Superior temporal gyrus (tissue), 1 donor: ENCODE results near the gene UMAD1.
"Not testable (repeated sequence)": the region's sequence is repeated elsewhere in the genome, so short reads cannot be mapped to it uniquely, and the experiment has no call there.

ENCODE experiments used
- DNase-seq: peaks from one replicate; pipeline ENCODE4 v3.0.0-alpha.2; 2016; ENCODE audit errors: extremely low spot score

The UMAD1 gene

GRCh38 chr7:7795630-7796121 is 155.1 kb downstream of the UMAD1 start:
- no peak for DNase-seq

DNA sequence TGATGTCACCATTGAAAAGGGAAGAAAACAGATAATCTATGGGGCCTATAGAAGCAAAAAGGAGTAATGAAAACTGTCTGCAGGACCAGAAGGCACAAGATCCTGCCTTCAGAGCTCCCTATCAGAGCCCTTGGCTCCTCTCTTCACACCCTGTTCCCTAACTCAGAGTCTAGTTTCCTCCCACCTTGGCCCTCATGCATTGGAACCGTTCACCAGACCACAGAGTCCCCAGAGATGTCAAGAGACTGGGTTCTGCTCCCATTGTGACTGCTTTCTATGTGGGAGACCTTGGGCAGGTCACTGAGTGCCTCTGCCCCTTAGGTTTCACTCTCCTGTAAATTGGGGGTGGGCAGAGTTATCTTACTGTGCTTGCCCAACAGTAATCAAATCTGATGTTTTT is 158.0 kb downstream of the UMAD1 start:
- no peak for DNase-seq

GRCh38 chr7:7799138-7799537 is 158.6 kb downstream of the UMAD1 start:
- no peak for DNase-seq

DNA sequence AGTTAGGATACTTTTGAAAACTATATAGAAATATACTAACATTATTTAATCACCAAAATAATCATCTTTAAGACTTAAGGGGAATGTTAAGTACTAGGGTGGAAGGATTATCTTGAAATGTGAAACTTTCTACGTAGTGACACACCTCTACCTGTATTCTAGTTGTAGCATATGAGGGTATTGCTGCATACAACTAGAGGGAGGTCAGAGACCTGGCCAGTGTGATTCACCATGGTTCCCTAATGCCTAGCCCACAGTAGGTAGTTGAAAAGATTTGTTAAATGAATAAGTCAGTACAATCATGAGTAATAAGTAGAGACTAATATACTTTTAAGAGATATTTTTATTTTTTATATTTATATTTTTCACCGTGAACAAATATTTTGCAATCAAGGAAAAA is 162.0 kb downstream of the UMAD1 start:
- DNase-seq: no peak

DNA sequence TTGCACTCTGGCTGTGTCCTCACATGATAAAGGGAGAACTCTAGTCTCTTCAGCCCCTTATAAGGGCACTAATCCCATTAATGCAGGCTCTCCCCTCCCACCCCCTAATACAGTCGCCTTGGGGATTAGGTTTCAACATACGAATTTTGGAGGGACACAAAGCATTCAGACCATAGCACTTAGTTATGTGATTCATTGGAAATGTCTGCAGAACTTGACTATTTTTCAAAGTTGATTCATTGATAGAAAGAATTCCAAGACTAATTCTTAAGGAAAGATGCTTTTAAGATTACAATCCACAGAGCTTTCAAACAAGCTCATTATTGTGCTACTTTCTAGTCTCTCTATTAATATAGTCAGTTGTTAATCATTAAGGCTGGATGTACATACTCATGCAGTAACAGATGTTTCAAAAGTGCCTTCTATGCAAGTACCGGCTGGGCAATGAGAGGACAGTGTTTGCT is 163.2 kb downstream of the UMAD1 start:
- DNase-seq: no peak

DNA sequence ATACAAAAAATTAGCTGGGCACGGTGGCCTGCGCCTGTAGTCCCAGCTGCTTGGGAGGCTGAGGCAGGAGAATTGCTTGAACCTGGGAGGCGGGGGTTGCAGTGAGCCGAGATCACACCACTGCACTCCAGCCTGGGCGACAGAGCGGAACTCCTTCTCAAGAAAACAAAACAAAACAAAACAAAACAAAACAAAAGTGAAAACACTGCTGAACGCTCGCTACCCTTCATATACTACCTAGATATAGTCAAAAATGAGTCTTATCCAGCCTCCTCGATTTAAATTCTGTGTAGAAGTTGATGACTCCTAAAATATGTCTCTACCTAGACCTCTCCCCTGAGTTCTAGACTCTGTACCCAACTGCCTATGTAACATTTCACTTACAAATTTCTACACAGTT is 164.3 kb downstream of the UMAD1 start:
- not testable (repeated sequence) for DNase-seq

- DNase-seq: no peak
Measured at GRCh38 chr7:7805511-7806153, 165.1 kb downstream of the UMAD1 start.

GRCh38 chr7:7808156-7808555 is 167.6 kb downstream of the UMAD1 start:
- no peak for DNase-seq

- no peak for DNase-seq
Measured at GRCh38 chr7:7808626-7809025, 168.1 kb downstream of the UMAD1 start.

DNA sequence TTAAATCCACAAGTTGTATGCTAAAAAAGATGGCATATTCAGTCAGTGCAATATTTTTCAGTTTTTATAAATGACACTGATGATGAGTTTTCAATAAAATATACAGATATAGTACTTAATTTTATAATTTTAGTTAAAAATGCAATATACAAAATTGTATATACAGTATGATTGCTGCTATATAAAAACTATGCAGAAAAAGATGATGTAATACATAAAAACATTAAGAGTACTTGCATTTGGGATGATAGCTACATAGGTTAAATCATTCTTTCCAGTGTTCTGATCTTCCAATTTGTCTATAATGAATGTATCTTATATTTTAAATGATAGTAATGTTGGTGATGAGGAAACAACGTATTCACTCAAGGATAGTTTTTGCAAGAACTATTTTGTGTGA is 169.8 kb downstream of the UMAD1 start:
- no peak for DNase-seq

DNA sequence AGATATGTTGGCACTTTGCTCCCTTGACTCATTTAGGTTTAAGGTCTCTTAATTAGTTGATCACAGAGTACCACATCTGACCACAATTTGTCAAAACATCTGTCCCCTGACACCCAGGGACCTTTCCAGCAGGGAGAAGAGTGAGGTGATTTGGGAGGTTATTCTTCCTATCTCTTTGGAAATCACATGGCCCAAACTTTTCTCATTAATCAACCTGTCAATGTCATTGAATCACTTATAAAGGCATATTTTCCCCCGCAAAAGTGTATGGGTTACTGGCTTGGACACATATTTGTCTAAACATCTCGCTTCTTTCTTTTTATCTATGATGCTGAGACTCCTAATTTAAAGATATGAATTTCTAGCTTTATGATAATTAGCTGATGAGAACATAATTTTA is 170.3 kb downstream of the UMAD1 start:
- DNase-seq: no peak

GRCh38 chr7:7812112-7812511 is 171.6 kb downstream of the UMAD1 start:
- DNase-seq: no peak

DNA sequence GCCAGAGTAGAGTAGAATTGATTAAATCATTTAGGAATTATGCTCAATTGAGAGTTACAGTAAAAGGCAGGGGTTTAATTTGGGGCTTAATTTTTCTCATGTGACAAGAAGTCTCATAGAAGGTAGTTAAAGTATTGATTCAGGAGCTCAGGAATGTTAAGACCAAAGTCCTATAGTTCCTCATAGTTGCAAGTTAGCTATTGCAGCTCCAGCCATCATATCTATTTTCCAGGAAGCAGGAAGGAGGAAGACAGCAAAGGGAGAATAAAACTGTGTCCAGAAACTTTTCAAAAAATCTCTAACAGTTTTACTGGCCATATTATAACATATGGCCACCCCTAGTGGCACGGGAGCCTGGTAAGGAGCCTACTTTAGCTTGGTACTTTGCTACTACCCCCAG is 174.8 kb downstream of the UMAD1 start:
- DNase-seq: no peak

- no peak for DNase-seq
Measured at GRCh38 chr7:7816084-7816483, 175.5 kb downstream of the UMAD1 start.

DNA sequence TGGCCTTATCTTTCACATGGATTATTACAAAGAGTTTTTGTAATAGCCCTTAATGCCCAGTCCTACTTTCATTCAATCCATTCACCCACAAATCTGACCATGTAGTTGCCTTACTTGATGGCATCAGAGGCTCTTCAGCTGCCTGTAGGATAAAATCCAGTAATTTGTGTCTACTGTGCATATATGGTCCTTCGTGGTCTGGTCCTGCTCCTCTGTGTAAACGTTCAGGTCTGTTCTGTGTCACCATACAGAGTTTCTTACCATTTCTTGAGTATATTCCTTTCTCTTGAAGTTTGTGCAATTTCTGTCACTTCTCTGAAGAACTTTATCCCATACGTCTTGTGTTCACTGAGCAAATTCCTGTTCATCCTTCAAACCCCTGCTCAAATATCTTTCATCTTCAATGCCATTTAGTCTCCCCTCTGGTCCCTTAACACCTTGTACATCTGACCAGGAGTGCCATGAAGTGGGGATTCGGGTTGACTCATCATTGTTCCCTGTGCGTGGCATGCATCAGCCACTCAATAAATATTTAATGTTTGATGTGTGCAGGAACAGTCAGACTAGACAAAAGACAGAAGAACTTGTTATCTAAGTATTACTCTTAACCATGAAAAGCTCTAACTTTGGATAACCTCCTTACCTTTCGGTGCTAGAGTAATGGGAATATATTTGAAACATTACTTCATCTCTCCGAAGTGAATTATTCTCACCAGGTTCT is 176.4 kb downstream of the UMAD1 start:
- DNase-seq: no peak

DNA sequence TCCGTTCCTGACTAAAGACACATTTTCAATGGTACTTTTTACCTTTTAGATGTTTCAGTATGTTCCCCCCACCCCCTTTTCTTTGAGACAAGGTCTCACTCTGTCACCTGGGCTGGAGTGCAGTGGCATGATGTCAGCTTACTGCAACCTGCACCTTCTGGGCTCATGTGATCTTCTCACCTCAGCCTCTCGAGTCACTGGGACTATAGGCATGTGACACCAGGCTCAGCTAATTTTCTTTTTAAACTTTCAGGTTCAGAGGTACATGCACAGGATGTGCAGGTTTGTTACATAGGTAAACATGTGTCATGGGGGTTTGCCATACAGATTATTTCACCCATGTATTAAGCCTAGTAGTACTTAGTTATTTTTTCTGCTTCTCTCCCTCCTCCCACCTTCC is 177.2 kb downstream of the UMAD1 start:
- no peak for DNase-seq

- not testable (repeated sequence) for DNase-seq
Measured at GRCh38 chr7:7818179-7818578, 177.6 kb downstream of the UMAD1 start.

GRCh38 chr7:7819442-7820247 is 179.1 kb downstream of the UMAD1 start:
- DNase-seq: no peak

DNA sequence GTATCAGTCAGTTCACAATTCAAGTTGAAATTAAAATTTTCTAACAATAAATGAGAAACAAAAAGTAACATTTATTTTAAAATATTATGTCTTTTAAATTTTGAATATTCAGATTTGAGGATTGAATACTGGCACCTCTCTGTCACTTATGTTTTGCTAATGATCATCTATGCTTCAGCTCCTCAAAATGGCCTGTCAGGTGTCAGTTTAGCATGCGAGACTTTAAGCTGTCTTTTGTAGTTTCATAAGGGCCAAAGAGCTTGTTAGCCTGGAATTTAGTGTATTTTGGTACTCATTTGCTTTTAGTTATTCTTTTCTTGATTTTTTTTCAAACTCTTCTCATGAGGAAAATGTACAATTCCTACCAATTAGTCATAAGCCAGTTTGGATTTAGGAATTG is 179.9 kb downstream of the UMAD1 start:
- DNase-seq: no peak

GRCh38 chr7:7820939-7821338 is 180.4 kb downstream of the UMAD1 start:
- DNase-seq: no peak

GRCh38 chr7:7821517-7821916 is 181.0 kb downstream of the UMAD1 start:
- DNase-seq: no peak

GRCh38 chr7:7825294-7825693 is 184.7 kb downstream of the UMAD1 start:
- not testable (repeated sequence) for DNase-seq

- DNase-seq: no peak
Measured at GRCh38 chr7:7829667-7830066, 189.1 kb downstream of the UMAD1 start.
